ENCODE data around the gene CSRP1. TPM values are rescaled to one million over a fixed set of nuclear protein-coding genes. Genes with fewer than 3 reads are reported as not detected.

Gene CSRP1
- total RNA-seq, 6 experiments from 2014 or later, result 54.9 to 158 (median 87.0) TPM

DNA sequence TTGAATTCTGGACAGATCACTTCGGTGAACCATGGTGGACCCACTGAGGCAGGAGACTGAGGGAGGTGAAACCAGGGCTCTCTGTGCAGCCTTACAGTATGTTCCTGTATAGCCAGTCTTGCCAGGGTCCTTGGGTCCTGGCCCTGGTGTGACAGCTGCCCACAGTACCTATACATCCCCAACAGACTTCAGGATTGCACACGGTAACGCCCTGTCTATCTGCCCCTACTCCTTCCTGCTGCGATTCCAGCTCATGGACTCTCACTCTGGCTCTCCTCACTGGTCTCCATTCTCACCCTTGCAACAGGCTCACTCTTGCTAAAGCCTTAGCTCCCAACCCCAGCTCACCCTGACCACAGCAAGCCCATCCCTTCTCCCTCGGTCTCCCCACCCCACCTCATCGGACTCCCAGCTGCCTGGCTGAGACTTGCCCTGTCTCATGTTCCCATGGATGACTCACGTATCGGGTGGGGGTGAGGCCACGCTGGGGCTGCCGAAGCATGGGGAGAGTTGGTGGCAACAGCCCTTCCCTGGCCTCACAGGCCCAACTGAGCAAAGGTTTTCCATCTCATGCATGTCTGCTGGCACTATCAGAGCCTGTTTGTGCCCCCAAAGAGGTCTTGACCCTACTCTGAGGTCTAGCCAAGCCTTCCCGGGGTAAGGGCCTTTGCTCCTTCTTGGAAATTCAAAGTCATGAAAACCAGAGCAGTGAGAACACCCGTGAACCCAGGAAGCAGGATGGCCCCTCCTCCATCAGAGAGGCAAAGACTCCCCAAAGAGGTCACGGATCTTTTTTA lies 45.1 kb downstream of the CSRP1 start:
- WGBS (ENCODE audit: insufficient coverage, low coverage, low lambda C conversion rate, missing lambda C conversion rate), result 58% methylated on average over 4 of the region's 13 CpGs
- Histone ChIP-seq H3K4me3 (no peak overlapping the region), H3K9me3 (no peaks in the 10 kb centered on the region), H3K36me3 (no peaks in the 10 kb centered on the region), H3K27ac (no peak overlapping the region), H3K4me1 (no peaks in the 10 kb centered on the region), H3K27me3 (no peaks in the 10 kb centered on the region)
- DNase-seq (no peak), ATAC-seq (peak in 2 of 4 donors; percentile 31 to 51)
- no peak for TF ChIP-seq POLR2A (IDR thresholded peaks at IDR 0.05)
- TF ChIP-seq, protein P1, sequence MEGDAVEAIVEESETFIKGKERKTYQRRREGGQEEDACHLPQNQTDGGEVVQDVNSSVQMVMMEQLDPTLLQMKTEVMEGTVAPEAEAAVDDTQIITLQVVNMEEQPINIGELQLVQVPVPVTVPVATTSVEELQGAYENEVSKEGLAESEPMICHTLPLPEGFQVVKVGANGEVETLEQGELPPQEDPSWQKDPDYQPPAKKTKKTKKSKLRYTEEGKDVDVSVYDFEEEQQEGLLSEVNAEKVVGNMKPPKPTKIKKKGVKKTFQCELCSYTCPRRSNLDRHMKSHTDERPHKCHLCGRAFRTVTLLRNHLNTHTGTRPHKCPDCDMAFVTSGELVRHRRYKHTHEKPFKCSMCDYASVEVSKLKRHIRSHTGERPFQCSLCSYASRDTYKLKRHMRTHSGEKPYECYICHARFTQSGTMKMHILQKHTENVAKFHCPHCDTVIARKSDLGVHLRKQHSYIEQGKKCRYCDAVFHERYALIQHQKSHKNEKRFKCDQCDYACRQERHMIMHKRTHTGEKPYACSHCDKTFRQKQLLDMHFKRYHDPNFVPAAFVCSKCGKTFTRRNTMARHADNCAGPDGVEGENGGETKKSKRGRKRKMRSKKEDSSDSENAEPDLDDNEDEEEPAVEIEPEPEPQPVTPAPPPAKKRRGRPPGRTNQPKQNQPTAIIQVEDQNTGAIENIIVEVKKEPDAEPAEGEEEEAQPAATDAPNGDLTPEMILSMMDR (IDR thresholded peaks at IDR 0.05), result no peak
- intact Hi-C loops (cut with DNase I), result no loop called here

DNA sequence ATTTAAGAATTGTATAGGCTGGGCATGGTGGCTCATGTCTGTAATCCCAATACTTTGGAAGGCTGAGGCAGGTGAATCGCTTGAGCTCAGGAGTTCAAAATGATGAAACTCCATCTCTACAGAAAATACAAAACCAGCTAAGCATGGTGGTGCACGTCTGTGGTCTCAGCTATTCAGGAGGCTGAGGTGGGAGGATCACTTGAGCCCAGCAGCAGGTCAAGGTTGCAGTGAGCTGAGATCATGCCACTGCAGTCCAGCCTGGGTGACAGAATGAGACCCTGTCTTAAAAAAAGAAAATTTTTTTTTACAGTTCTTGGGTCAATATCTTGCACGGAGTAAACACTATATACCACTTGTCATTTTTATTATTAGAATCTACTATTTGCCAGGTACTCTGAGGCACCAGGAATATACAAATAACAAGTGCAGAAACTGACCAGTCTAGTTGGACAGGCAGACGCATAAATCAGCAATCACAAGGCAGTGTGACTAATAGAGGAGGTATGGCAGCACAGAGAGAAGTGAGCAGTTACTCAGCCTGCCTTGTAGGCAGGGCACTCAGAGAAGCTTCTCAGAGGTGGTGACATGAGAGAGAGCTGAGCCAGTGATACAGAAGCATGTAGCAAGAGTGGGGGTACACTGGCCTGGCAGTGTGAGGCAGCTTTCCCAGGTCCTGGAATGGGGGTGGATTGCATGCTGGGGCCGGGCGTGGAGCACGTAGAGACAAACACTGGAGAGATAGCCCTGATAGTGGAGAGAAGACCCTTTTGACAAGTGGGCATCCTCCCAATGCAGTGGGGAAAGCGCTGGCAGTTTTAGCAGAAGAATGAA lies 45.9 kb downstream of the CSRP1 start:
- Histone ChIP-seq H3K4me3 (no peak overlapping the region), H3K36me3 (no peaks in the 10 kb centered on the region), H3K27me3 (no peaks in the 10 kb centered on the region), H3K4me1 (no peaks in the 10 kb centered on the region), H3K27ac (no peak overlapping the region), H3K9me3 (no peaks in the 10 kb centered on the region)
- ATAC-seq (peak in 1 of 4 donors; percentile 60), DNase-seq (no peak)
- TF ChIP-seq, protein P1 (IDR thresholded peaks at IDR 0.05), result no peak
- no peak for TF ChIP-seq POLR2A (IDR thresholded peaks at IDR 0.05)
- intact Hi-C loops (cut with DNase I), result no loop called here
- 62% methylated on average over 4 of the region's 8 CpGs for WGBS (ENCODE audit: insufficient coverage, low coverage, low lambda C conversion rate, missing lambda C conversion rate)

DNA sequence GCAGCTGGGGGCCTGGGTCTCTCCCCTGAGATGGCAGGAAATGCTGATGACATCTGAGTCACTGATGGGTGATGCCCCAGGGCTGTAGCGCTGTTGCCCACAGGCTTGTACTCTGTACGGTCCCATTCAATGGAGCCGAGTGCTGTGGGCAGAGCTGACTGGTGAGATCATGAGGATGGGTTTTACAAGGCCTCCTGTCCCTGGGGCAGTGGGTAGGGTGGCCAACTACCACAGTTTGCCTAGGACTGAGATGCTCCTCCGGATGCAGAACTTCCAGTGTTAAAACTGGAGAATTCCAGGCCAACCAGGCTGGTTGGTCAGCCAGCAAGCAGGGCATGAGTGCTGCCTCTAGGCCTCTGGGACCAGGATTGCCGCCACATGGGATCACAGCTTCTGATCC lies 47.1 kb downstream of the CSRP1 start:
- DNase-seq, result no peak
- WGBS (ENCODE audit: insufficient coverage, low coverage, low lambda C conversion rate, missing lambda C conversion rate), result 100% methylated on average over 1 of the region's 5 CpGs
- intact Hi-C loops (cut with DNase I), result no loop called here

DNA sequence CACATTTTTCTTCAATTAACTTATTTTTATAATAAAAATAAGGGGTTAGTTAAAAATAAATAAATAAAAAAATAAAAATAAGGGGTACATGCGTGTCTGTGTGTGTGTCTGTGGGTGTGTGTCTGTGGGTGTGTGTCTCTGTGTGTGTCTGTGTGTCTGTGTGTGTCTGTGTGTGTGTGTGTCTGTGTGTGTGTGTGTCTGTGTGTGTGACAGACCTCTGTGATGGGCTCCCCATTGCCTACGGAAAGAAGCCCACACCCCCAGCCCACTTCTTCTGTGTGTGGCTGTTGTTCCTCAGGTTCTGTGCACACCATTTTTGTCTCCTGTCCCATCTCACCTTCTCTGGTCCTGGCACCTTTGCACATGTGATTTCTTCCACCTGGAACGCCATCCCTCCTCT lies 47.9 kb downstream of the CSRP1 start:
- Histone ChIP-seq H3K4me1 (no peaks in the 10 kb centered on the region), H3K4me3 (no peak overlapping the region), H3K36me3 (no peaks in the 10 kb centered on the region), H3K27ac (no peak overlapping the region), H3K27me3 (no peaks in the 10 kb centered on the region), H3K9me3 (no peaks in the 10 kb centered on the region)
- no peak for DNase-seq
- no peak for TF ChIP-seq POLR2A (IDR thresholded peaks at IDR 0.05)
- TF ChIP-seq, protein P1 (IDR thresholded peaks at IDR 0.05), result no peak
- WGBS (ENCODE audit: insufficient coverage, low coverage, low lambda C conversion rate, missing lambda C conversion rate), result 69% methylated on average over 3 of the region's 3 CpGs
- no peak for ATAC-seq
- intact Hi-C loops (cut with DNase I), result no loop called here

More for the DNA sequence above, 47.1 kb downstream of the CSRP1 start:
- Histone ChIP-seq H3K4me3 (no peak overlapping the region), H3K27ac (no peak overlapping the region), H3K4me1 (no peaks in the 10 kb centered on the region), H3K36me3 (no peaks in the 10 kb centered on the region), H3K27me3 (no peaks in the 10 kb centered on the region), H3K9me3 (no peaks in the 10 kb centered on the region)
- no peak for ATAC-seq
- TF ChIP-seq, protein P1 (IDR thresholded peaks at IDR 0.05), result no peak
- no peak for TF ChIP-seq POLR2A (IDR thresholded peaks at IDR 0.05)

Data from right lobe of liver (tissue), 6 donors.